Activated CD8-positive, alpha-beta memory T cell treated with anti-CD3 and anti-CD28 coated beads, Interleukin-2, amount 10 ng/mL, durations not matched to agents 7 days and 5 days (primary cell): Measurements from ENCODE around the gene SMS. TPM values are rescaled to one million over a fixed set of nuclear protein-coding genes. Genes with fewer than 3 reads are reported as not detected.

Experiments
- ATAC-seq: fragments of 150-1000 bp; cut with Tn5 transposase; one replicate; pipeline ENCODE4 v1.10.0; 2021; ENCODE audit warnings: moderate library complexity
- CTCF ChIA-PET: fragments of 350-600 bp; sonication (Branson Sonifier 250); formaldehyde crosslinking; loops from one replicate; lab custom pipeline; 2021; ENCODE audit warnings: antibody characterized with exemption; lab: Charles Lee
- DNase-seq: peaks from one replicate; pipeline ENCODE4 v3.0.0-alpha.2; 2020
- H3K27ac Mint-ChIP-seq: one replicate; pipeline ENCODE4 v1.8.0; 2021; ENCODE audit warnings: mild to moderate bottlenecking, mixed read lengths
- H3K27me3 Mint-ChIP-seq: one replicate; pipeline ENCODE4 v1.8.0; 2021; ENCODE audit warnings: mixed read lengths
- H3K36me3 Mint-ChIP-seq: one replicate; pipeline ENCODE4 v1.8.0; 2021; ENCODE audit warnings: mild to moderate bottlenecking, mixed read lengths
- H3K4me1 Mint-ChIP-seq: one replicate; pipeline ENCODE4 v1.8.0; 2021; ENCODE audit warnings: mixed read lengths
- H3K4me3 Mint-ChIP-seq: one replicate; pipeline ENCODE4 v1.8.0; 2021; ENCODE audit warnings: mild to moderate bottlenecking, moderate library complexity, mixed read lengths
- H3K9me3 Mint-ChIP-seq: one replicate; pipeline ENCODE4 v1.8.0; 2022; ENCODE audit warnings: low read depth, mixed read lengths
- total RNA-seq, 2 experiments: library from RNA; stranded (reverse); gene quantifications; one replicate each; pipeline ENCODE4 v1.2.3, GENCODE V29; 2021

SMS gene
- total RNA-seq: 10 to 100 TPM; 76.2 to 95.6 TPM

GRCh38 chrX:21940356-21940829, at the start of gene SMS:
TSS of gene SMS (plus strand) at chrX:21940709. CDS start at chrX:21940825, 116 bp downstream.
- Mint-ChIP-seq H3K27ac (peak within 1 kb of the TSS; percentile 70), H3K9me3 (no peaks in the 10 kb centered on the region), H3K4me1 (peaks cover 25% of the 10 kb centered on the region), H3K27me3 (no peaks in the 10 kb centered on the region), H3K36me3 (peaks cover 13% of the 10 kb centered on the region), H3K4me3 (peak within 1 kb of the TSS; percentile 81)
- DNase-seq (peak; percentile 66), ATAC-seq (peak; percentile 77)
- CTCF ChIA-PET: no interaction called here

- H3K36me3 Mint-ChIP-seq: no peaks in the 10 kb centered on the region
- no peaks in the 10 kb centered on the region for H3K4me1 Mint-ChIP-seq
- CTCF ChIA-PET: interaction anchor here (0.9 kb wide), 1 partner anchor 9 kb away, joined by 5 read pairs; no protein-coding TSS in a partner anchor
- H3K4me3 Mint-ChIP-seq: no peak overlapping the region
- no peaks in the 10 kb centered on the region for H3K9me3 Mint-ChIP-seq
- DNase-seq: no peak
- no peak for ATAC-seq
- H3K27ac Mint-ChIP-seq: no peak overlapping the region
- H3K27me3 Mint-ChIP-seq: no peaks in the 10 kb centered on the region
These were observed 35.2 kb upstream of the SMS start for GRCh38 chrX:21905313-21905712.

- ATAC-seq: no peak
- CTCF ChIA-PET: no interaction called here
- Mint-ChIP-seq H3K27me3 (no peaks in the 10 kb centered on the region), H3K9me3 (no peaks in the 10 kb centered on the region), H3K27ac (no peak overlapping the region), H3K4me3 (no peak overlapping the region), H3K4me1 (no peaks in the 10 kb centered on the region), H3K36me3 (no peaks in the 10 kb centered on the region)
- DNase-seq: no peak
These were observed 34.6 kb upstream of the SMS start for GRCh38 chrX:21905953-21906352.

DNA sequence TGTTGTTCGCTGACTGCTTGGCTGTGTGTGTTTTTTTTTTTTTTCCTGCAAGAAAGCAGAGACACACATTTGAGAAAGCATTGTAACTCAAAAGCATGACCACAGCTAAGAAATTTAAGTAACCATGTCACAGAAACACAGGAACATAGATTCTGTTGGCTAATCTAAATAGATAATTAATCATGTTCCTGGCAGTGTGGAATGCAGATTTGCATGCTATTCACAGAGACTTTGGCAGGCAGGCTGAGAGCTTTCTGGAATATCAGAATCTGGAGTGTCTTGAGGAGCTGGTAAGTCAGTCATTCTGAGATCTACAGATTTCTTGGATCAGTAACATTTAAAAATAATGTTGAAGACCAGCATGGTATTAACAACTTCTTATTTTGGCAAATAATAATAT, 33.2 kb upstream of the SMS start:
- H3K4me1 Mint-ChIP-seq: no peaks in the 10 kb centered on the region

GRCh38 chrX:21911481-21911880, 29.0 kb upstream of the SMS start:
- CTCF ChIA-PET: no interaction called here
- H3K27me3 Mint-ChIP-seq: no peaks in the 10 kb centered on the region
- no peaks in the 10 kb centered on the region for H3K36me3 Mint-ChIP-seq
- no peaks in the 10 kb centered on the region for H3K4me1 Mint-ChIP-seq
- ATAC-seq (no peak), DNase-seq (no peak)
- H3K9me3 Mint-ChIP-seq: no peaks in the 10 kb centered on the region
- no peak overlapping the region for H3K4me3 Mint-ChIP-seq
- no peak overlapping the region for H3K27ac Mint-ChIP-seq

More for the DNA sequence above, 33.2 kb upstream of the SMS start:
- Mint-ChIP-seq H3K27me3 (no peaks in the 10 kb centered on the region), H3K4me3 (no peak overlapping the region), H3K27ac (no peak overlapping the region), H3K36me3 (no peaks in the 10 kb centered on the region), H3K9me3 (no peaks in the 10 kb centered on the region)
- DNase-seq: no peak
- CTCF ChIA-PET: no interaction called here
- no peak for ATAC-seq

DNA sequence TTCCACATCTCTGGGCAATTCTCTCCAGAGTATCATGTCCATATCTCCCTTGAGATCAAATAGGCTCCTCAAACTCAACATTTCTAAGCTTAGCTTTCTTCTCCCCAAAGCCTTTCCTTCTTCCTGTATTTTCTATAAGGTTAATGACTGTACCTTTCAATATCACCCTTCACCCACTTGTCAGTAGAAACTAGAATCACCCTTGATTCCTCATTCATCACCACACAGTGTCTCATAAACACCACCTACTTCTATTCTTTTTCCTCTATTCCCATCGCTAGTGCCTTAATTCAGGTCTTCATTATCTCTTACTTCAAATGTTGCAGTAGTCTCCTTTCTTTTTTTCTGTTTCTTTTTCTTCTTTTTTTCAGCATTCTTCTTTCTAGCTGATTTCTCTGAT, 28.3 kb upstream of the SMS start:
- Mint-ChIP-seq H3K36me3 (no peaks in the 10 kb centered on the region), H3K4me1 (no peaks in the 10 kb centered on the region), H3K27me3 (no peaks in the 10 kb centered on the region), H3K4me3 (no peak overlapping the region), H3K9me3 (no peaks in the 10 kb centered on the region), H3K27ac (no peak overlapping the region)
- CTCF ChIA-PET: no interaction called here
- ATAC-seq: no peak
- no peak for DNase-seq

DNA sequence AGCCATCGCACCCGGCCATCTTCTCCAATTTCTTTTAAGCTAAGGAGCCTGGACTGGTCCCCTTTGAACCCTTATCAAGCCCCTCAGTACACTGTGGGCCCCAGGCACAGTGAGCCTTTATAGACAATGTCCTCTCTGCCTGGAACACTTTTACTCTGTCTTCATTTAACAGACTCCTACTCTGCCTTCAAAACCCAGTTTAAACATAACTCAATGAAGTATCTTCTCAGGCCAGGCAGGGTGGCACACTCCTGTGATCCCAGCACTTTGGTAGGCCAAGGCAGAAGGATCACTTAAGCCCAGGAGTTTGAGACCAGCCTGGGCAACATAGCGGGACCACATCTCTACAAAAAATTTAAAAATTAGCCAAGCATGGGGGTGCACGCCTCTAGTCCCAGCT, 27.5 kb upstream of the SMS start:
- CTCF ChIA-PET: no interaction called here
- no peaks in the 10 kb centered on the region for H3K9me3 Mint-ChIP-seq
- H3K36me3 Mint-ChIP-seq: no peaks in the 10 kb centered on the region
- no peak overlapping the region for H3K4me3 Mint-ChIP-seq
- DNase-seq (no peak), ATAC-seq (no peak)
- no peaks in the 10 kb centered on the region for H3K27me3 Mint-ChIP-seq
- no peaks in the 10 kb centered on the region for H3K4me1 Mint-ChIP-seq
- H3K27ac Mint-ChIP-seq: no peak overlapping the region

- Mint-ChIP-seq H3K27me3 (no peaks in the 10 kb centered on the region), H3K4me1 (peaks cover 34% of the 10 kb centered on the region), H3K4me3 (peak overlapping the region; percentile 15), H3K27ac (peak overlapping the region; percentile 46), H3K9me3 (no peaks in the 10 kb centered on the region), H3K36me3 (peaks cover 12% of the 10 kb centered on the region)
- DNase-seq: no peak
- ATAC-seq: no peak
- CTCF ChIA-PET: no interaction called here
These were observed 14.4 kb upstream of the SMS start for GRCh38 chrX:21926116-21926515.

- Mint-ChIP-seq H3K27me3 (no peaks in the 10 kb centered on the region), H3K36me3 (peaks cover 12% of the 10 kb centered on the region), H3K9me3 (no peaks in the 10 kb centered on the region), H3K4me3 (no peak overlapping the region), H3K4me1 (peaks cover 37% of the 10 kb centered on the region), H3K27ac (peak overlapping the region; percentile 70)
- CTCF ChIA-PET: no interaction called here
- DNase-seq: no peak
- ATAC-seq: peak; percentile 83
These were observed 13.8 kb upstream of the SMS start for GRCh38 chrX:21926527-21927278.

DNA sequence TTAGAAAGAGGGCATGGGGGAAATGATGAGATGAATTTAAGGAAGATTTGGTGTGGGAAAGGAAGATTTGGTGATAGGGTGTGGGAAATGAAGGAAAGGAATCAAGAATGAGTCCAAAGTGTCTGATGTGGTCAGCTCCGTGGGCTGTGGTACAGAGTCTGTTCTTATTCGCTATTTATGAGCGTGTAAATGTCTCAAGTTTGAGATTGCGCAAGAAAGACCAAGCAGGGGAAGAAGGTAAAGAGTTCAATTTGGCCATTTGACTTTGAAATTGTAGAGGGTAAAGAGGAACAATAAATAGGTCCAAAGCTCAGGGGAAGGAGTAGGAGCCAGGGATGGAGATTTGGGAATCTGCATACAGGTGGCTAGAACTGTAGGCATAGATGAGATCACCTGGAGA, 11.3 kb upstream of the SMS start:
- CTCF ChIA-PET: no interaction called here
- H3K9me3 Mint-ChIP-seq: no peaks in the 10 kb centered on the region
- no peaks in the 10 kb centered on the region for H3K27me3 Mint-ChIP-seq
- H3K27ac Mint-ChIP-seq: peak overlapping the region; percentile 36
- ATAC-seq (no peak), DNase-seq (no peak)
- peaks cover 43% of the 10 kb centered on the region for H3K4me1 Mint-ChIP-seq
- no peak overlapping the region for H3K4me3 Mint-ChIP-seq
- peaks cover 10% of the 10 kb centered on the region for H3K36me3 Mint-ChIP-seq

- CTCF ChIA-PET: no interaction called here
- Mint-ChIP-seq H3K27me3 (no peaks in the 10 kb centered on the region), H3K27ac (no peak overlapping the region), H3K9me3 (no peaks in the 10 kb centered on the region), H3K4me3 (no peak overlapping the region), H3K4me1 (peaks cover 43% of the 10 kb centered on the region), H3K36me3 (peaks cover 10% of the 10 kb centered on the region)
- ATAC-seq (no peak), DNase-seq (no peak)
These were observed 9.5 kb upstream of the SMS start for GRCh38 chrX:21930986-21931385.

DNA sequence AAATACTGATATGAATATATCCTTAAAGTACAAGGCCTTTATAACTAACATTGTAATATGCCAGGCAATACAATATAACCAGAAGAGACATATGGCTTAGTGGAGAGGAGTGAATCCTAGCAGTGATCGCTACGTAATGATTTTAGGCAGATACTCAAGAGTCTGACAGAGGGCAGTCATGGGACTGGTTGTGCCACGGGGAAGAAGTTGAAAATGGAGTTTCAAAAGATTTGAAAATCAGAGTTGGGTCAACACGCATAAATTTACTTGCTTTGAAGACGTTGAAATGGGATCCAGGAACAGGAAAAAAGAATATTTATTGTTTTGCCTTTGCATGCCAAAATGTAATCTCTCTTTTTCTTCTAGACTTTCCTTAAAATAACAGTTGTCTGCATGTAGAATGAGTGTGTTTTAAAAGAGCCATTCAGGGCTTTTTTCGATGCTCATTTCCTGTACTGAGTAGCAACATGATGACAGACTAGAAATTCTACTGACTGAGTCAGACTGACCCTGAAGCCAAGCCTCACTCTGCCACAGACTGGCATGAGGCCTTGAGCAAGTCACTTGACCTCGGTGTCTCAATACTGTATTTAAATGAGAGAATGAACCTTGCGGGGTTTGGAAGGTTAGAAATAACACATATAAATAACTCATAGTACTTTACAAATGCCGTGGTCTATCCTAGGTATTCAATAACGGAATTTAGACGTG, 8.1 kb upstream of the SMS start:
- Mint-ChIP-seq H3K27me3 (no peaks in the 10 kb centered on the region), H3K27ac (peak overlapping the region; percentile 6), H3K36me3 (peaks cover 10% of the 10 kb centered on the region), H3K9me3 (no peaks in the 10 kb centered on the region), H3K4me1 (peaks cover 33% of the 10 kb centered on the region), H3K4me3 (no peak overlapping the region)
- CTCF ChIA-PET: no interaction called here
- ATAC-seq (peak; percentile 36), DNase-seq (peak; percentile 42)

DNA sequence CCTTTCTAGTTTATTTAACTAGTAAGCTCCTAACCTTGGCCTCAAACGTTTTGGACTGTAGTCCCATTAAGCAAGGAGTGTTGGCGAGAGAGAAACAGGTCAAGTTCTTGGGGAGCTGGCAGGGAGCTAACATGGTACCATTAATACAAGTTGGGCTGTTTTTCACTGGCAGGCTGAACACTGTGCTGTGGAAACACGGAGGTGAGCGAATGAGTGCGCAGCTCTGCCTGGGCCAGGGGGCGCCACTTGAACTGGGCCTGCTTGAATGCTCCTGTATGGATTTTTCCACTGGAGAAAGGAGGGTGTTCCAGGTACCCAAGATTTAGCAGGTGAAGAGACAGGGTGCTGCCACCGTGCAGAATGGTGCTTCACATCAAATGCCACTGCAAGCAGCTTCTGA, 7.4 kb upstream of the SMS start:
- Mint-ChIP-seq H3K9me3 (no peaks in the 10 kb centered on the region), H3K36me3 (peaks cover 10% of the 10 kb centered on the region), H3K27ac (no peak overlapping the region), H3K4me1 (peaks cover 31% of the 10 kb centered on the region), H3K27me3 (no peaks in the 10 kb centered on the region), H3K4me3 (no peak overlapping the region)
- no peak for DNase-seq
- no peak for ATAC-seq
- CTCF ChIA-PET: no interaction called here

DNA sequence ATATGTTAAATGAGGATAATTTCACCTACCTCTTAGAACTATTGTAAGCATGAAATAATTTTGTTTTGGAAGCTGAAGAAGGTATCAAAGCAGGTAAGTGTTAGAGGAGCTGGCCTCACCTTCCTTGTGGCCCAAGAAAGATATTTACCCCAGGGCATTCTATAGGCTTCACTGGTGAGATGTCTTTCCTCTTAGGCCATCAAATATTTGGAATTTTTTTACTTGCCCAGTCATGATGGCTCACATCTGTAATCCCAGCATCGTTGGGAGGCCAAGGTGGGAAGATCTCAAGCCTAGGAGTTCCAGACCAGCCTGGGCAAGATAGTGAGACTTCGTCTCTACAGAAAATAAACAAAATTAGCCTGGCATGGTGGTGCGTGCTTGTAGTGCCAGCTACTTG, 6.1 kb upstream of the SMS start:
- H3K4me3 Mint-ChIP-seq: no peak overlapping the region
- H3K36me3 Mint-ChIP-seq: peaks cover 7% of the 10 kb centered on the region
- no peaks in the 10 kb centered on the region for H3K9me3 Mint-ChIP-seq
- H3K4me1 Mint-ChIP-seq: peaks cover 24% of the 10 kb centered on the region
- no peaks in the 10 kb centered on the region for H3K27me3 Mint-ChIP-seq
- ATAC-seq: no peak
- CTCF ChIA-PET: no interaction called here
- no peak overlapping the region for H3K27ac Mint-ChIP-seq
- no peak for DNase-seq
